Activated T-helper 2 cell treated with anti-CD3 and anti-CD28 coated beads, Interferon-gamma antibody, Interleukin-2, Interleukin-4, amounts not matched to agents 10 μg/mL and 5 μg/mL and 100 μg/mL, durations not matched to agents 14 hours and 24 hours and 36 hours (primary cell): ENCODE data around the gene BMP8B. TPM values are rescaled to one million over a fixed set of nuclear protein-coding genes. Genes with fewer than 3 reads are reported as not detected.

Experiments
- DNase-seq: peaks from one replicate; pipeline ENCODE4 v3.0.0; 2021; ENCODE audit warnings: low spot score
- H3K27ac Mint-ChIP-seq: one replicate; pipeline ENCODE4 v1.8.0; 2021; ENCODE audit warnings: mixed read lengths
- H3K27me3 Mint-ChIP-seq: one replicate; pipeline ENCODE4 v1.8.0; 2021; ENCODE audit warnings: low read depth, mixed read lengths
- H3K36me3 Mint-ChIP-seq: one replicate; pipeline ENCODE4 v1.8.0; 2021; ENCODE audit warnings: low read depth, mixed read lengths
- H3K4me1 Mint-ChIP-seq: one replicate; pipeline ENCODE4 v1.8.0; 2021; ENCODE audit warnings: low read depth, mixed read lengths
- H3K4me3 Mint-ChIP-seq: one replicate; pipeline ENCODE4 v1.8.0; 2021; ENCODE audit warnings: low read depth, mild to moderate bottlenecking, moderate library complexity, mixed read lengths
- H3K9me3 Mint-ChIP-seq: one replicate; pipeline ENCODE4 v1.8.0; 2021; ENCODE audit warnings: mixed read lengths
- intact Hi-C: fragments of 100-400 bp; cut with micrococcal nuclease; formaldehyde crosslinking; loops from one replicate; pipeline ENCODE4 v1.15.1; 2023
- total RNA-seq: library from RNA; stranded (reverse); gene quantifications from 2 replicates; pipeline ENCODE4 v1.2.3, GENCODE V29; 2022

Gene BMP8B
- total RNA-seq, 1 donor from 2014 or later, result 1.9 TPM

GRCh38 chr1:39733161-39733560 is 55.5 kb downstream of the BMP8B start:
- Mint-ChIP-seq H3K4me1 (peaks cover 31% of the 10 kb centered on the region), H3K9me3 (peaks cover 9% of the 10 kb centered on the region), H3K36me3 (peaks cover 3% of the 10 kb centered on the region), H3K27ac (peak overlapping the region; percentile 1), H3K27me3 (peaks cover 18% of the 10 kb centered on the region), H3K4me3 (no peak overlapping the region)
- DNase-seq, result no peak
- intact Hi-C loops, result no loop called here

DNA sequence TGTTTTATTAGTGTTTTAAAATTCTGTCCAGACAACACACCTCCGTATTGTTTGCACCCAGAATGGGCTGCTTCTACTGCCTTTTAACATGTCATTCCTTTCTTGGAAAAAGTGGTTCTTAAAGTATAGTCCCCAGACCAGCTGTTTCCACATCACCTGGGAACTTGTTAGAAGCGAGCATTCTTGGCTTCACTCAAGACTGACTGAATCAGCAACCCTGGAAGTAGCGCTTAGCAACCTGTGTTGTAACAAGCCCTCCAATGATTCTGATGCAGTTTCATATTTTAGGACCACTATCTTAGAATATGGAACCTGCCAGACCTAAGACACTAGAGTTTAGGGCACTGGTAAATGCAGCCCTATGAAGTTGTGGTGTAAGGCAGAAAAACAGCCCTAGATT is 55.9 kb downstream of the BMP8B start:
- no peak overlapping the region for H3K4me3 Mint-ChIP-seq
- H3K27me3 Mint-ChIP-seq, result peaks cover 22% of the 10 kb centered on the region
- H3K27ac Mint-ChIP-seq, result no peak overlapping the region
- no peak for DNase-seq
- peaks cover 33% of the 10 kb centered on the region for H3K4me1 Mint-ChIP-seq
- peaks cover 8% of the 10 kb centered on the region for H3K9me3 Mint-ChIP-seq
- intact Hi-C loops, result no loop called here
- peaks cover 3% of the 10 kb centered on the region for H3K36me3 Mint-ChIP-seq

DNA sequence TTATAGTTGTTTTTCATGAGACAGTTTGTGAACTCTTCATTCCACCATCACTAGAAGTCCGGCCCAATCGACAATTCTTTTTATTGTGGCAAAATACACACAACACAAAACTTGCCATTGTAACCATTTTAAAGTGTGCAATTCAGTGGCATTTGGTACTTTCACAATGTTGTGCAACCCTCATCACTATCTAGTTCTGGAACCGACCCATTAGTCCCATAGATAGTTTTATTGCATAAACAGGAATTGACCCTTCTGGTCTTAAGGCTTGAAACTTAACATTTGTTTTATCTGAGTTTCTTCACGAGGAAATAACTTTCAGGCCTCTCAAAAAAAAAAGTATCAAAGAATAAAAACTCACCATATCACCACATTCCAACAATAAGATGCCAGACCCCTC is 58.8 kb downstream of the BMP8B start:
- peaks cover 28% of the 10 kb centered on the region for H3K4me1 Mint-ChIP-seq
- H3K9me3 Mint-ChIP-seq, result no peaks in the 10 kb centered on the region
- no peaks in the 10 kb centered on the region for H3K36me3 Mint-ChIP-seq
- H3K27ac Mint-ChIP-seq, result no peak overlapping the region
- peaks cover 43% of the 10 kb centered on the region for H3K27me3 Mint-ChIP-seq
- DNase-seq, result no peak
- no peak overlapping the region for H3K4me3 Mint-ChIP-seq
- intact Hi-C loops, result loop anchor here (10.0 kb wide), 1 partner anchor 625 kb away; no protein-coding TSS in a partner anchor

DNA sequence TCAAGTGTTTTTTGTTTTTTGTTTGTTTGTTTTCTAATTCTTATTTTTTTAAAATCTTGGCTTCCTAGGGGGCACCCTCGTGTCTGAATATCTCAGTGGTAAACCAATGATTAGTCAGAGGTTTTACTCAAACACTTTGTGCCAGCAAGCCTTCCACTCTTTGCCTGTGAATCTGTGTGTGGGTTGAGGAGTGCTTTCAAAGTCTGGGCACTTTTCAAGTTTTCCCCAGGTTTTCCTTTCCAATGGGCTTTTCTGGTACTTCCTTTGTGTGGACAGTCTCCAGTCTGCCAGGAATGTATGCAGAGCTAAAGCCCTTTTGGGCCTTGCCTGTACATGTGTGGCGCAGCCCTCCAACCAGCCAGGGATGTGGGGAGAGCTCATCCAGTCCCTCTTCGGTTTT is 59.6 kb downstream of the BMP8B start:
- H3K27ac Mint-ChIP-seq, result no peak overlapping the region

DNA sequence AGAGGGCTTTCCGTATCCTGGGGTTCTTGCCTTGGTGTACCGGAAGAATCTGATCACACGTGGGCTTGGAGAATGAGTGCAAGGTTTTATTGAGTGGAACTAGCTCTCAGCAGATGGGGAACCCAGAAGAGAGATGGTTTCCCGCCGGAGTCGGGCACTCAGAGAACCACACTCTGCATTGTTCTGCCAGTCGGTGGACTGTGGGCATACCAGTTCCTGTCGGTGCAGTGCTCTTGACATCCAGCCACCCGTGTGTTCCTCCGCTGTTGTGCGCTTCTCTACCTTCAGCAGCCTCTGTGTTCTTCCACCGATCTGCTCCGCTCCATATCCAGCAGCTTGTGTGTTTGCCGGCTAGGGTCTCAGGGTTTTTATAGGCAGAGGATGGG is 60.7 kb downstream of the BMP8B start:
- H3K36me3 Mint-ChIP-seq, result no peaks in the 10 kb centered on the region
- H3K4me3 Mint-ChIP-seq, result no peak overlapping the region
- peaks cover 48% of the 10 kb centered on the region for H3K27me3 Mint-ChIP-seq
- intact Hi-C loops, result loop anchor here (10.0 kb wide), 1 partner anchor 623 kb away; no protein-coding TSS in a partner anchor
- DNase-seq, result no peak
- peaks cover 22% of the 10 kb centered on the region for H3K4me1 Mint-ChIP-seq
- H3K27ac Mint-ChIP-seq, result no peak overlapping the region
- no peaks in the 10 kb centered on the region for H3K9me3 Mint-ChIP-seq

More for the DNA sequence above, 59.6 kb downstream of the BMP8B start:
- no peaks in the 10 kb centered on the region for H3K36me3 Mint-ChIP-seq
- H3K4me1 Mint-ChIP-seq, result peaks cover 26% of the 10 kb centered on the region
- no peaks in the 10 kb centered on the region for H3K9me3 Mint-ChIP-seq
- no peak for DNase-seq
- no peak overlapping the region for H3K4me3 Mint-ChIP-seq
- intact Hi-C loops, result loop anchor here (10.0 kb wide), 1 partner anchor 624 kb away; no protein-coding TSS in a partner anchor
- H3K27me3 Mint-ChIP-seq, result peaks cover 51% of the 10 kb centered on the region

DNA sequence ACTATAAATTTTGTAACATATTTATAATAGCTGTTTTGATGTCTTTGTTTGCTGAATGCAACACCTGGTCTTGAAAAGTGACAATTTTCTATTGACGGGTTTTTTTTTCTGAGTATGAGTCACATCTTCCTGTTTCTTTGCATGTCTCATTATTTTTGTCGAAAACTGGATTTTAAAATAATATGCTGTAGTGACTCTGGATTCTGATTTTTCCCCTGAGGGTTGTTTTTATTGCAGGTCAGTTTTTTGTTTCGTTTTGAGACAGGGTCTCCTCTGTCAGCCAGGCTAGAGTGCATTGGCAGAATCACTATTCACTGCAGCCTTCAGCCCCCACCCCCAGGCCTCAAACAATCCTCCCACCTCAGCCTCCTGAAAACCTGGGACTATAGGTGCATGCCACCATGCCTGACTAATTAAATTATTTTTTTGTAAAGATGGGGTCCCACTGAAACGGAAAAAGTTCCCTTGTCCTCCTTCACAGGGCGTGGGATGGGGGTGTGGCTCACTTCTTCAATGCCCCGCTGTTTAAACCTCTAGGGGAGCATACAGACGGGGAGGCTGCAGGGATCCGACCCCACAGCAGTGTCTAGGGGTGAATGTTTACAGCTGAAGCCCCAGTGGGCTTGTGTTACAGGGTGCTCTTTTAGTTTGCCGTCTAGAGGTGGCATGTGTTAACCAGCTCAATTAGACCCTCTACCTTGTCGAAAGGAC is 61.3 kb downstream of the BMP8B start:
- no peak overlapping the region for H3K27ac Mint-ChIP-seq
- no peak overlapping the region for H3K4me3 Mint-ChIP-seq
- no peak for DNase-seq
- H3K4me1 Mint-ChIP-seq, result peaks cover 22% of the 10 kb centered on the region
- intact Hi-C loops, result loop anchor here (10.0 kb wide), 1 partner anchor 623 kb away; no protein-coding TSS in a partner anchor
- H3K9me3 Mint-ChIP-seq, result no peaks in the 10 kb centered on the region
- no peaks in the 10 kb centered on the region for H3K36me3 Mint-ChIP-seq
- peaks cover 48% of the 10 kb centered on the region for H3K27me3 Mint-ChIP-seq

GRCh38 chr1:39726600-39726999 is 62.1 kb downstream of the BMP8B start:
- peaks cover 53% of the 10 kb centered on the region for H3K27me3 Mint-ChIP-seq
- intact Hi-C loops, result loop anchor here (10.0 kb wide), 1 partner anchor 622 kb away; no protein-coding TSS in a partner anchor
- no peak overlapping the region for H3K27ac Mint-ChIP-seq
- no peaks in the 10 kb centered on the region for H3K36me3 Mint-ChIP-seq
- H3K9me3 Mint-ChIP-seq, result no peaks in the 10 kb centered on the region
- no peak for DNase-seq
- no peak overlapping the region for H3K4me3 Mint-ChIP-seq
- H3K4me1 Mint-ChIP-seq, result peaks cover 22% of the 10 kb centered on the region

DNA sequence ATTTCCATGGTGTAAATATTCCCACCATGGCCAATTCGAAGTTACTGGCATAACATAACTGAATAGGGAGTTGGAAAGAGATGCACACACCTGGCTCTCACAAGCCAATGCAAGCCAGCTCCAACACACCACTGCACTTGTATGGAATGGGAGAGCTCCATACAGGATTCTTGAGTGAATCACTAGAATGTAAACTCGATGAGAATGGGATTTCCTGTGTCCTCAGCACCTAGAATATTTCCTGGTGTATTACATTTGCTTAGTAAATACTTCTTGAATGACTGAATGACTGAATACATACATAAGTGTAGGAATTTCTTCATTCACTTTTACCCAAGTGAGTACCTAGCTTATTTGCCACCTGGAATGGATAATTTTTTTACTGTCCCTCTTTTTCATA is 66.2 kb downstream of the BMP8B start:
- Mint-ChIP-seq H3K27me3 (peaks cover 51% of the 10 kb centered on the region), H3K4me3 (no peak overlapping the region), H3K4me1 (peaks cover 6% of the 10 kb centered on the region), H3K36me3 (no peaks in the 10 kb centered on the region), H3K27ac (no peak overlapping the region), H3K9me3 (no peaks in the 10 kb centered on the region)
- no peak for DNase-seq
- intact Hi-C loops, result loop anchor here (10.0 kb wide), 1 partner anchor 618 kb away; no protein-coding TSS in a partner anchor

- no peak for DNase-seq
- intact Hi-C loops, result loop anchor here (2.0 to 10.0 kb wide), 3 partner anchors 49 to 617 kb away; partner anchors contain the start of gene NT5C1A
- Mint-ChIP-seq H3K27me3 (peaks cover 52% of the 10 kb centered on the region), H3K4me3 (no peak overlapping the region), H3K9me3 (no peaks in the 10 kb centered on the region), H3K36me3 (no peaks in the 10 kb centered on the region), H3K4me1 (peaks cover under 1% of the 10 kb centered on the region), H3K27ac (no peak overlapping the region)
Observed at GRCh38 chr1:39721664-39722063, 67.0 kb downstream of the BMP8B start.

- intact Hi-C loops, result loop anchor here (2.0 to 10.0 kb wide), 3 partner anchors 48 to 616 kb away; partner anchors contain the start of gene NT5C1A
- Mint-ChIP-seq H3K4me1 (no peaks in the 10 kb centered on the region), H3K9me3 (no peaks in the 10 kb centered on the region), H3K27ac (no peak overlapping the region), H3K36me3 (no peaks in the 10 kb centered on the region), H3K27me3 (peaks cover 50% of the 10 kb centered on the region), H3K4me3 (no peak overlapping the region)
- DNase-seq, result no peak
Observed at GRCh38 chr1:39720094-39720999, 68.3 kb downstream of the BMP8B start.

DNA sequence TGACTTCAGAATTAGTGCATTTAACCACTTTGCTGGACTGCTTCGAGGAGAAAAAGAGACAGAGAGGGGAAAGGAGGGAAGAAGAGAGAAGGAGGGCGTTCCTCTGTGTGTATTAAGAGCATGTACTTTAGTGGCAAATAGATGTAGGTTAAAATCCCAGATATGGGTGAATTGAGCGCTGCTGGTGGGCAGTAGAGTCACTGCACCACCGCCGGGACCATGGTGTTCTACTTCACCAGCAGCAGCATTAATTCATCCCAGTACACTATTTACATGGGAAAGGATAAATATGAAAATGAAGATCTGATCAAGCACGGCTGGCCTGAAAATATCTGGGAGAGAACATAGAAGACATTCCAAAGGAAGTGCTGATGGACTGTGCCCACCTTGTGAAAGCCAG is 70.9 kb downstream of the BMP8B start:
- no peak for DNase-seq

DNA sequence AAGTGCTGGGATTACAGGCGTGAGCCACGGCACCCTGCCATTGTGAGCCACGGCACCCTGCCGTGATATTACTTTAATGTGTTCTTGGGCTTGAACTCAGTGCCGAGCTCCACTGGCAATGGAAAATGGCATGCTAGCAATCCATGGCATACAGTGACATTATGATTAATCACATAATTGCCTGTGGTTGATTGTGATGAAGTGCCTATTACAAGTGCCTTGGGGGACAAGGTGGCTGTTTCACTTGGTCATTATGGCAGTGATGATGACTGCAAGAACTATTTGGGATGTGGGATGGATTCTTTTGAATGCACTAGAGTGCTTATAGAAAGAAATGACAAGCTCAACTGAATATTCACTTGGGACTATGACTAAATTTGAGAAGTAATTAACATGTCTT is 75.1 kb downstream of the BMP8B start:
- Mint-ChIP-seq H3K27me3 (peaks cover 40% of the 10 kb centered on the region), H3K27ac (no peak overlapping the region), H3K9me3 (no peaks in the 10 kb centered on the region), H3K4me1 (no peaks in the 10 kb centered on the region), H3K36me3 (no peaks in the 10 kb centered on the region), H3K4me3 (no peak overlapping the region)
- no peak for DNase-seq
- intact Hi-C loops, result no loop called here

More for the DNA sequence above, 70.9 kb downstream of the BMP8B start:
- Mint-ChIP-seq H3K9me3 (no peaks in the 10 kb centered on the region), H3K27ac (no peak overlapping the region), H3K27me3 (peaks cover 50% of the 10 kb centered on the region), H3K36me3 (no peaks in the 10 kb centered on the region), H3K4me3 (no peak overlapping the region), H3K4me1 (no peaks in the 10 kb centered on the region)
- intact Hi-C loops, result no loop called here

DNA sequence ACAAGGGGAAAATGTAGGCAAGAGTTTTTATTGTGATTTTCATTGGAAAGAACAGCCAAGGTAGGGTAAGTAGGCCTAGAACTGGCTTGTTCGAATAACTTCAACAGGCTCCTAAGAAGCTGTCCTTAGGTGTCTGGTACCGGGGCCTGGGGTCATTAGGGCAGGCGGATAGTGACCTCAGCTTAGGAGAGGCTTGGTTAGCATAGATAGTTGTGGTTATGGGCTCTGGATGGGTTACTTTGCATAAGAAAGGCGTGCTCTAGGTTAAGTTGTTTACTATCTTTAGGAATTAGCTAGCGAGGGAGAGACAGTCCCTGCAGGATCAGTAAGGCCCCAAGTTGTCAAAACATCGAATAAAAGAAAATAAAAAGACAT is 76.7 kb downstream of the BMP8B start:
- Mint-ChIP-seq H3K9me3 (no peaks in the 10 kb centered on the region), H3K36me3 (no peaks in the 10 kb centered on the region), H3K4me1 (no peaks in the 10 kb centered on the region), H3K27ac (no peak overlapping the region), H3K4me3 (no peak overlapping the region), H3K27me3 (peaks cover 32% of the 10 kb centered on the region)
- intact Hi-C loops, result no loop called here
- no peak for DNase-seq
